H1 (cell line): ENCODE results near the gene TPPP2.

ENCODE experiments used
- ASH2L ChIP-seq: fragments of 200-600, 300-600 bp; sonication (generic); IDR thresholded peaks from one replicate; pipeline ENCODE4 v1.7.1; 2017; ENCODE audit warnings: low read length
- ATF2 ChIP-seq: IDR thresholded peaks from 2 replicates; pipeline ENCODE4 v1.6.1; 2012; ENCODE audit warnings: low read length, inconsistent platforms
- ATF3 ChIP-seq: IDR thresholded peaks from 2 replicates; pipeline ENCODE4 v1.6.1; 2011; ENCODE audit warnings: low read depth, mild to moderate bottlenecking, low read length; ENCODE audit not compliant: insufficient read depth
- CBX5 ChIP-seq: fragments of 300-800, 300-1000 bp; sonication (generic); IDR thresholded peaks from 2 replicates; pipeline ENCODE4 v1.7.1; 2016; ENCODE audit warnings: antibody characterized with exemption, low read length, low read depth
- CREB1 ChIP-seq: IDR thresholded peaks from 2 replicates; pipeline ENCODE4 v1.6.1; 2012; ENCODE audit warnings: inconsistent platforms
- JUND ChIP-seq: IDR thresholded peaks from 2 replicates; pipeline ENCODE4 v1.6.1; 2011; ENCODE audit warnings: mild to moderate bottlenecking, improper control_type of control experiment, low read length
- POLR2A ChIP-seq, 2 experiments: IDR thresholded peaks; 1 replicate in 1 of 2; 2 replicates in 1 of 2; pipeline ENCODE4 v1.6.1; 2011; ENCODE audit warnings: low read depth in 2 of 2, low read length in 2 of 2, mild to moderate bottlenecking in 2 of 2; ENCODE audit errors: control extremely low read depth in 1 of 2
- POLR2AphosphoS5 ChIP-seq: IDR thresholded peaks from 2 replicates; pipeline ENCODE4 v1.6.1; 2011; ENCODE audit warnings: low read depth, low read length
- RAD21 ChIP-seq, 2 experiments: IDR thresholded peaks in 1 of 2; conservative IDR thresholded peaks in 1 of 2; 2 replicates each; pipeline ENCODE4 v1.6.1; 2011; ENCODE audit warnings: low read depth in 2 of 2, low read length in 2 of 2, improper control_type of control experiment in 1 of 2, inconsistent platforms in 1 of 2, mild to moderate bottlenecking in 1 of 2, moderate library complexity in 1 of 2
- SAP30 ChIP-seq: fragments of 300-600 bp; sonication (generic); IDR thresholded peaks from 2 replicates; pipeline ENCODE4 v1.7.1; 2012; ENCODE audit warnings: low read length, moderate library complexity, mild to moderate bottlenecking, inconsistent platforms; ENCODE audit not compliant: insufficient read depth, insufficient replicate concordance
- SP1 ChIP-seq: IDR thresholded peaks from 2 replicates; pipeline ENCODE4 v1.6.1; 2011; ENCODE audit warnings: low read depth, low read length
- ZNF274 ChIP-seq: IDR thresholded peaks from 2 replicates; pipeline ENCODE4 v1.7.0; 2012; ENCODE audit warnings: low read length, borderline replicate concordance; ENCODE audit errors: extremely low read depth
- TF ChIP-seq, protein P1 (sequence below), 3 experiments: IDR thresholded peaks; 1 replicate in 2 of 3; 2 replicates in 1 of 3; pipeline versions ENCODE4 v1.5.1 to v1.6.1; 2011; ENCODE audit warnings: low read length in 3 of 3, mild to moderate bottlenecking in 3 of 3, inconsistent platforms in 2 of 3, low read depth in 1 of 3, moderate library complexity in 1 of 3; ENCODE audit not compliant: insufficient read depth in 1 of 3; ENCODE audit errors: control extremely low read depth in 1 of 3

DNA sequence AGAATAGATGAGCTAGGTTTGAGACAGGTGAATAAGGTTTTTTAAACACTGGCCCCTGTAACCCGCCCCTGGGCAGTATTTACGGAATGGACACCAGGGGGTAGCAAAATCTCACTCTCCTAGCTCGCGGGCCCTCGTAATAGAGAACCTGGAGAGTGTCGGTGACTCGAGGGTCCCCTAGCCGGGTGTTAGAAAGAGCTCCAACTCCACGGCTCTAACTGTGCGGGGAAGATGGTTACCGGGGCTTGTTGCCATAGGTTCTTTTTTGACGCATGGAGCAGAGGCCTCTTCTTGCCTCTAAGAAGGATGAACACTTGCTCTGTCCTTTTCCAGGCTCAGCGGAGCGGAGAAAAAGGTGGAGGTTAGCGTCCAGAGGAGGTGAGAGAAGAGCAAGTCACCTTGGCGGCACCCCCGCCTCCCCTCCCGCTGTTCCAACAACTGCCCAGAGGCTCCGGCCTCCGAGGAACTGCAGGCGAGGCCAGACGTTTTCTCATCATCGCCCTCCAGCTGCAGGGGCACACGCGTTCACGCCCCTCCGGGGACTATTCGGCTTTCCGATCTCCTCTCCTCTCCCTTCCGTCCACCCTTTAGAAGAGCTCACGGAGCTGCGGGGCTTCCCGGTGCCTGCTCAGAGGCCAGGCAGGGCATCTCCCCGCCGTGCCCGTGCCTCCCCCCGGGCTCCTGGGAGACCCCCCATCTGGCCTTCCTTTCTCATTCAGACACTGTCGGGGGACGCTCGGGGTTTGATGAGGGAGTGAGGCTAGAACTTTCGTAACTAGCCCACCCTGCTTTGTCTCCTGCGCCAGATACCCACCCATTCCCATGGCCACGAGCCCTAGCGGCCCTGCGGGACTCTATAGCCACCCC lies 38.7 kb downstream of the TPPP2 start:
- TF ChIP-seq JUND (no peak), SAP30 (no peak), ATF3 (no peak), POLR2A (IDR thresholded peaks at IDR 0.05; ENCODE audit: control extremely low read depth in 1 of 2, low read depth in 2 of 2, low read length in 2 of 2) (no peak; a peak in 1 of 3 replicates), ASH2L (peak; percentile 23), CBX5 (no peak), ZNF274 (no peak), POLR2AphosphoS5 (no peak), ATF2 (no peak), SP1 (no peak), CREB1 (no peak), RAD21 (IDR thresholded peaks at IDR 0.05 in 1 of 2, conservative IDR thresholded peaks at IDR 0.05 in 1 of 2; ENCODE audit: low read depth in 2 of 2, low read length in 2 of 2) (peak; percentile 52 to 72)
- TF ChIP-seq, protein P1, sequence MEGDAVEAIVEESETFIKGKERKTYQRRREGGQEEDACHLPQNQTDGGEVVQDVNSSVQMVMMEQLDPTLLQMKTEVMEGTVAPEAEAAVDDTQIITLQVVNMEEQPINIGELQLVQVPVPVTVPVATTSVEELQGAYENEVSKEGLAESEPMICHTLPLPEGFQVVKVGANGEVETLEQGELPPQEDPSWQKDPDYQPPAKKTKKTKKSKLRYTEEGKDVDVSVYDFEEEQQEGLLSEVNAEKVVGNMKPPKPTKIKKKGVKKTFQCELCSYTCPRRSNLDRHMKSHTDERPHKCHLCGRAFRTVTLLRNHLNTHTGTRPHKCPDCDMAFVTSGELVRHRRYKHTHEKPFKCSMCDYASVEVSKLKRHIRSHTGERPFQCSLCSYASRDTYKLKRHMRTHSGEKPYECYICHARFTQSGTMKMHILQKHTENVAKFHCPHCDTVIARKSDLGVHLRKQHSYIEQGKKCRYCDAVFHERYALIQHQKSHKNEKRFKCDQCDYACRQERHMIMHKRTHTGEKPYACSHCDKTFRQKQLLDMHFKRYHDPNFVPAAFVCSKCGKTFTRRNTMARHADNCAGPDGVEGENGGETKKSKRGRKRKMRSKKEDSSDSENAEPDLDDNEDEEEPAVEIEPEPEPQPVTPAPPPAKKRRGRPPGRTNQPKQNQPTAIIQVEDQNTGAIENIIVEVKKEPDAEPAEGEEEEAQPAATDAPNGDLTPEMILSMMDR (IDR thresholded peaks at IDR 0.05; ENCODE audit: control extremely low read depth in 1 of 3, insufficient read depth in 1 of 3, low read depth in 1 of 3, low read length in 3 of 3): peak; percentile 36 to 66 (median 52)
